K562 (cell line): ENCODE measurements around the gene SPNS2. TPM values are rescaled to one million over a fixed set of nuclear protein-coding genes. Genes with fewer than 3 reads are reported as not detected.

Experiments
- ATAC-seq: fragments of 200-7000 bp; cut with Tn5 transposase; 3 replicates; pipeline ENCODE4 v1.9.1; 2020; ENCODE audit warnings: moderate library complexity
- BruUV-seq: library from RNA; stranded (reverse); fragments of 400-500 nt; replicated peaks from 2 replicates; lab custom pipeline; 2021; lab: Mats Ljungman, UMichigan
- CTCF ChIA-PET: fragments of 300-600 bp; formaldehyde crosslinking; extraction: SDS; loops from one replicate; lab custom pipeline; 2021; ENCODE audit warnings: low intra/inter-chr PET ratio; lab: Yijun Ruan, JAX
- POLR2A ChIA-PET: fragments of 300-600, 350-650 bp; sonication (Branson Sonifier 250); formaldehyde crosslinking; extraction: SDS; loops from one replicate; lab custom pipeline; 2021; ENCODE audit warnings: antibody characterized with exemption, inconsistent platforms; lab: Yijun Ruan, JAX
- DNase-seq, 4 experiments: peaks; one replicate each; pipeline versions ENCODE4 v3.0.0 to v3.0.0-alpha.2; 2011 to 2018; ENCODE audit warnings: low spot score in 3 of 4, mixed read lengths in 3 of 4; ENCODE audit errors: extremely low read depth in 1 of 4
- FAIRE-seq: peaks from 2 replicates; lab custom pipeline; 2011; peaks lifted over from hg19 to GRCh38; lab: Jason Lieb, UNC
- H2AFZ ChIP-seq: 2 replicates; pipeline ENCODE4 v1.6.0; 2011; ENCODE audit warnings: low read depth, low read length, control low read depth, inconsistent platforms
- H3K27ac ChIP-seq: fragments of 200-600 bp; 3 replicates; pipeline ENCODE4 v1.8.0; 2011; ENCODE audit warnings: low read depth, mild to moderate bottlenecking, control low read depth, inconsistent platforms, low read length, moderate library complexity, mixed read lengths; ENCODE audit errors: extremely low read depth
- H3K27me3 ChIP-seq, 2 experiments: fragments of 300-600 bp in 1 of 2; 2 replicates in 1 of 2; 3 replicates in 1 of 2; pipeline versions ENCODE4 v1.6.0 to v1.8.0; 2011; ENCODE audit warnings: inconsistent platforms in 2 of 2, low read length in 2 of 2, mild to moderate bottlenecking in 1 of 2, mixed read lengths in 1 of 2, moderate library complexity in 1 of 2; ENCODE audit not compliant: control insufficient read depth in 2 of 2, insufficient read depth in 2 of 2
- H3K36me3 ChIP-seq: fragments of 300-600 bp; 3 replicates; pipeline ENCODE4 v1.8.0; 2011; ENCODE audit warnings: mild to moderate bottlenecking, low read length, inconsistent platforms; ENCODE audit not compliant: control insufficient read depth, insufficient read depth
- H3K4me1 ChIP-seq, 2 experiments: fragments of 200-600 bp in 1 of 2; replicated peaks in 1 of 2; 2 replicates in 1 of 2; 3 replicates in 1 of 2; pipeline versions ENCODE4 v1.5.1 to v1.8.0; 2011; ENCODE audit warnings: inconsistent platforms in 2 of 2, low read length in 2 of 2, mild to moderate bottlenecking in 1 of 2, mixed read lengths in 1 of 2, moderate library complexity in 1 of 2; ENCODE audit not compliant: control insufficient read depth in 2 of 2, insufficient read depth in 2 of 2
- H3K4me2 ChIP-seq: 2 replicates; pipeline ENCODE4 v1.6.1; 2011; ENCODE audit warnings: low read length, control low read depth, inconsistent platforms, mixed read lengths; ENCODE audit not compliant: insufficient read depth
- H3K4me3 ChIP-seq: fragments of 200-600 bp; sonication (generic), shearing (Covaris generic); 2 replicates; pipeline ENCODE4 v1.5.1; 2016; ENCODE audit warnings: control low read depth, inconsistent platforms
- H3K79me2 ChIP-seq: fragments of 200-600 bp; 3 replicates; pipeline ENCODE4 v1.8.0; 2011; ENCODE audit warnings: low read length, inconsistent platforms; ENCODE audit not compliant: control insufficient read depth, insufficient read depth
- H3K9ac ChIP-seq, 2 experiments: 2 replicates each; pipeline versions ENCODE4 v1.6.0 to v1.6.1; 2011; ENCODE audit warnings: low read depth in 2 of 2, low read length in 2 of 2, control low read depth in 1 of 2, inconsistent platforms in 1 of 2, mild to moderate bottlenecking in 1 of 2, mixed read lengths in 1 of 2; ENCODE audit not compliant: insufficient read depth in 1 of 2
- H3K9me1 ChIP-seq: one replicate; pipeline ENCODE4 v1.6.0; 2011; ENCODE audit warnings: inconsistent platforms, mild to moderate bottlenecking, low read length, moderate library complexity; ENCODE audit not compliant: control insufficient read depth, insufficient read depth
- H3K9me3 ChIP-seq: replicated peaks from 2 replicates; pipeline ENCODE4 v1.5.1; 2011; ENCODE audit warnings: low read depth, low read length, inconsistent platforms; ENCODE audit not compliant: control insufficient read depth, insufficient read depth
- H4K20me1 ChIP-seq: replicated peaks from 2 replicates; pipeline ENCODE4 v1.6.1; 2011; ENCODE audit warnings: low read length, inconsistent platforms, mixed read lengths; ENCODE audit not compliant: control insufficient read depth, insufficient read depth
- ATF2 ChIP-seq: sonication (generic); formaldehyde crosslinking; IDR thresholded peaks from 2 replicates; pipeline ENCODE4 v1.8.1; 2022; ENCODE audit warnings: missing genetic modification reagents
- DDX20 ChIP-seq: fragments of 450-650 bp; IDR thresholded peaks from 2 replicates; pipeline ENCODE4 v1.6.1; 2016; ENCODE audit warnings: missing genetic modification characterization, low read depth, mild to moderate bottlenecking, missing compliant biosample characterization, moderate library complexity
- HDAC3 ChIP-seq: fragments of 450-650 bp; IDR thresholded peaks from 2 replicates; pipeline ENCODE4 v1.6.1; 2018; ENCODE audit warnings: borderline replicate concordance, mild to moderate bottlenecking, moderate library complexity; ENCODE audit not compliant: partially characterized antibody
- KHSRP ChIP-seq: fragments of 450-650 bp; IDR thresholded peaks from 2 replicates; pipeline ENCODE4 v1.6.1; 2017
- NFE2 ChIP-seq: IDR thresholded peaks from 2 replicates; pipeline ENCODE4 v1.6.1; 2014; ENCODE audit warnings: antibody characterized with exemption, low read depth
- NUFIP1 ChIP-seq: fragments of 450-650 bp; IDR thresholded peaks from 2 replicates; pipeline ENCODE4 v1.6.1; 2018; ENCODE audit not compliant: partially characterized antibody
- SREBF2 ChIP-seq: sonication (generic); formaldehyde crosslinking; IDR thresholded peaks from 2 replicates; pipeline ENCODE4 v1.4.0; 2020; ENCODE audit warnings: mild to moderate bottlenecking, missing genetic modification reagents
- ZBTB5 ChIP-seq: fragments of 450-650 bp; IDR thresholded peaks from 2 replicates; pipeline ENCODE4 v1.6.1; 2017; ENCODE audit warnings: antibody characterized with exemption
- WGBS: fragments of 100-300 bp; shearing (Covaris generic); methylation state at CpG from one replicate; pipeline ENCODE4 v1.1.6; 2016; ENCODE audit warnings: low coverage, mixed read lengths; ENCODE audit not compliant: insufficient coverage; ENCODE audit errors: missing lambda C conversion rate; 5-methylcytosine and 5-hydroxymethylcytosine counted together
- in situ Hi-C: fragments of 300-500 bp; cut with MboI; formaldehyde crosslinking; loops from 4 replicates; pipeline ENCODE4 v1.15.0; 2018; ENCODE audit warnings: inconsistent platforms, mixed read lengths
- intact Hi-C: fragments of 100-400 bp; cut with micrococcal nuclease; formaldehyde crosslinking; loops from 2 replicates; pipeline ENCODE4 v1.14.2; 2022
- polyA plus RNA-seq, 8 experiments: library from polyadenylated mRNA; depleted of rRNA in 4 of 8; stranded (reverse) in 5 of 8; unstranded in 3 of 8; fragments of >200 nt; fragmentation: Nextera tagmentation in 2 of 8; fragmentation: Illumina TruSeq in 1 of 8; extraction: Ambion mirVana in 2 of 8; extraction: Trizol in 1 of 8; gene quantifications; 2 replicates each; pipeline versions ENCODE4 v1.2.1 to v1.2.3, GENCODE V29; 2011 to 2014; ENCODE audit warnings: inconsistent platforms in 1 of 8, missing spikeins in 1 of 8
- total RNA-seq, 7 experiments: library from RNA; depleted of rRNA in 6 of 7; stranded (reverse); fragments of >200 nt in 6 of 7; fragmentation: Illumina TruSeq in 2 of 7; extraction: Trizol in 2 of 7; gene quantifications; 2 replicates each; pipeline versions ENCODE4 v1.2.1 to v1.2.3, GENCODE V29; 2011 to 2021; ENCODE audit warnings: low replicate concordance in 1 of 7

Gene SPNS2
- total and polyA plus RNA-seq, 9 of the 15 experiments (the other 6 are each of a cell fraction or from before 2014, with no cell fraction given), result 0.06 TPM; not detected in 8

DNA sequence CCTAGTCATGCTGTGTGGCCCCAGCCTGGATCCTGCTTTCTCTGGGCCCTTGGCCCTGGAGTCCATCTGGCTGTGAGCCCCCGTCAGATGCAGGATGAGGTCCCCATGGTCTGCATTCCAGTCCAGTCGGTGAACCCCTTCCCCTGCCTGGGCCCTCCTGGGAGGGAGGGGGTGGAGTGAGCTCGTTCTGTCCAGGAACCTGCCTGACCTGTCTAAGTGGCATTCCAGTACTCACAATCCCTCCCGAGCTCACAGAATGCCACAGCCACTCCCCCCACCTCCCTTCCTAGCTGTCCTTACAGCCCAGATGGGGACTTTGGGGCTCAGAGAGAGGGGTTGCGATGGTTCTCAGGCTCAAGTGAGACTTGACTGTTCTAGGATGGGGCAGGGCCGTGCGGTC, 15.5 kb downstream of the SPNS2 start:
- H3K9me3 ChIP-seq, result no peaks in the 10 kb centered on the region
- no peaks in the 10 kb centered on the region for H3K79me2 ChIP-seq
- H3K9ac ChIP-seq, result peak overlapping the region in 1 of 2 experiments; percentile 45; a peak in 1 of 4 replicates
- no peak overlapping the region for H3K4me3 ChIP-seq
- TF ChIP-seq DDX20 (tag), result no peak
- TF ChIP-seq KHSRP, result no peak
- no peak for TF ChIP-seq HDAC3
- TF ChIP-seq NUFIP1, result no peak
- no peak for TF ChIP-seq ATF2 (CRISPR knock-in tag)
- no peak for TF ChIP-seq SREBF2 (CRISPR knock-in tag)
- no peak for TF ChIP-seq NFE2
- no peak for TF ChIP-seq ZBTB5
- TF ChIP-seq, all 486 proteins: peak for 0
- intact Hi-C loops (no loop called here), in situ Hi-C loops (no loop called here)
- DNase-seq (no peak), ATAC-seq (no peak), FAIRE-seq (no peak)
- POLR2A ChIA-PET, result no interaction called here
- Histone ChIP-seq H2AFZ (no peak overlapping the region), H3K36me3 (no peaks in the 10 kb centered on the region), H3K4me1 (peaks cover 0 to 32% of the 10 kb centered on the region in 2 experiments; a peak in 2 of 5 replicates), H3K27ac (no peak overlapping the region), H3K4me2 (no peak overlapping the region), H3K9me1 (no peaks in the 10 kb centered on the region), H4K20me1 (peaks cover 3% of the 10 kb centered on the region; the same call in 1 of the 2 replicates), H3K27me3 (peaks cover 4 to 63% of the 10 kb centered on the region in 2 experiments; a peak in 3 of 5 replicates)
- WGBS, result 24% methylated on average over 6 of the region's 7 CpGs
- CTCF ChIA-PET, result no interaction called here
- BruUV-seq, result no TSS peak
